GM19455 (cell line): Measurements from ENCODE around the gene ZNF222.

Source experiments
- ATAC-seq: cut with Tn5 transposase; IDR thresholded peaks from one replicate; pipeline ENCODE4 v1.9.1; 2021; ENCODE audit not compliant: unreplicated experiment

ZNF222 gene

GRCh38 chr19:44025217-44025936 is at the start of gene ZNF222:
ZNF222 (plus strand) TSS chr19:44025379; CDS start chr19:44025437, 58 bp downstream.
- ATAC-seq: no peak

- no peak for ATAC-seq
These were observed 48.4 kb upstream of the ZNF222 start for GRCh38 chr19:43976732-43977131.

- ATAC-seq: no peak
These were observed 41.7 kb upstream of the ZNF222 start for GRCh38 chr19:43983544-43983911.

- ATAC-seq: peak; percentile 72
These were observed 41.1 kb upstream of the ZNF222 start, which contains the start of gene ZNF155 for GRCh38 chr19:43983912-43984686. ZNF155 (plus strand) TSS chr19:43984188; CDS start chr19:43988544, 4,356 bp downstream.

- ATAC-seq: peak; percentile 13
These were observed 40.5 kb upstream of the ZNF222 start for GRCh38 chr19:43984687-43985000.

GRCh38 chr19:43997631-43998290 is 27.4 kb upstream of the ZNF222 start:
- no peak for ATAC-seq

GRCh38 chr19:44002212-44002565 is 23.0 kb upstream of the ZNF222 start:
- no peak for ATAC-seq

GRCh38 chr19:44002566-44003460 is 22.4 kb upstream of the ZNF222 start, which contains the start of gene ZNF230:
ZNF230 (plus strand) TSS chr19:44002957; CDS start chr19:44007079, 4,122 bp downstream.
- peak; percentile 83 for ATAC-seq

- no peak for ATAC-seq
These were observed 21.6 kb upstream of the ZNF222 start for GRCh38 chr19:44003461-44004009.

GRCh38 chr19:44005973-44006372 is 19.2 kb upstream of the ZNF222 start:
- no peak for ATAC-seq

GRCh38 chr19:44007473-44007872 is 17.7 kb upstream of the ZNF222 start:
- no peak for ATAC-seq

GRCh38 chr19:44010468-44010867 is 14.7 kb upstream of the ZNF222 start:
- ATAC-seq: no peak

GRCh38 chr19:44019498-44019897 is 5.7 kb upstream of the ZNF222 start:
- ATAC-seq: no peak

GRCh38 chr19:44021221-44021620 is 4.0 kb upstream of the ZNF222 start:
- ATAC-seq: no peak

GRCh38 chr19:44024900-44025216 is 321 bp upstream of the ZNF222 start:
- ATAC-seq: no peak

- no peak for ATAC-seq
These were observed 1.4 kb downstream of the ZNF222 start for GRCh38 chr19:44026622-44027021.

- ATAC-seq: no peak
These were observed 6.9 kb downstream of the ZNF222 start for GRCh38 chr19:44032001-44032610.

- no peak for ATAC-seq
These were observed 17.0 kb downstream of the ZNF222 start for GRCh38 chr19:44042147-44042546.

GRCh38 chr19:44050740-44051649 is 25.8 kb downstream of the ZNF222 start:
- ATAC-seq: no peak
